OCI-LY1 (cell line): Measurements from ENCODE around the gene LPCAT3.
"Not testable (repeated sequence)": the region's sequence is repeated elsewhere in the genome, so short reads cannot be mapped to it uniquely, and the experiment has no call there.

Experiments used
- H2AFZ ChIP-seq: fragments of 200-600 bp; sonication (generic), shearing (Covaris generic); 2 replicates; pipeline ENCODE4 v1.6.0; 2014; ENCODE audit warnings: antibody characterized with exemption, mild to moderate bottlenecking, low read length
- H3F3A ChIP-seq: fragments of 200-600 bp; sonication (generic), shearing (Covaris generic); 2 replicates; pipeline ENCODE4 v1.6.0; 2014; ENCODE audit warnings: mild to moderate bottlenecking, antibody characterized with exemption, low read length, moderate library complexity; ENCODE audit not compliant: insufficient read depth
- H3K27ac ChIP-seq: fragments of 200-600 bp; sonication (generic); 2 replicates; pipeline ENCODE4 v1.5.1; 2014; ENCODE audit warnings: low read length, mixed run types, mild to moderate bottlenecking, low read depth; ENCODE audit not compliant: poor library complexity, severe bottlenecking
- H3K27me3 ChIP-seq: fragments of 200-600 bp; sonication (generic); 2 replicates; pipeline ENCODE4 v1.6.0; 2014; ENCODE audit warnings: antibody characterized with exemption, mild to moderate bottlenecking, low read length, moderate library complexity; ENCODE audit not compliant: insufficient read depth
- H3K36me3 ChIP-seq: fragments of 200-600 bp; sonication (generic); 2 replicates; pipeline ENCODE4 v1.6.1; 2014; ENCODE audit warnings: mild to moderate bottlenecking, antibody characterized with exemption, low read length, moderate library complexity, mixed read lengths; ENCODE audit not compliant: insufficient read depth
- H3K4me1 ChIP-seq: fragments of 200-600 bp; sonication (generic); 2 replicates; pipeline ENCODE4 v1.5.1; 2014; ENCODE audit warnings: mild to moderate bottlenecking, low read length, moderate library complexity; ENCODE audit not compliant: insufficient read depth, severe bottlenecking
- H3K4me2 ChIP-seq: fragments of 200-600 bp; sonication (generic), shearing (Covaris generic); 2 replicates; pipeline ENCODE4 v1.6.1; 2014; ENCODE audit warnings: low read length
- H3K4me3 ChIP-seq: fragments of 200-600 bp; sonication (generic); 2 replicates; pipeline ENCODE4 v1.5.1; 2014; ENCODE audit warnings: low read length, low read depth, mild to moderate bottlenecking, mixed read lengths; ENCODE audit not compliant: poor library complexity, severe bottlenecking
- H3K79me2 ChIP-seq: fragments of 200-600 bp; shearing (Covaris generic); 2 replicates; pipeline ENCODE4 v1.6.1; 2016; ENCODE audit warnings: mixed run types, low read length, mixed read lengths; ENCODE audit not compliant: insufficient read depth
- H3K9ac ChIP-seq: fragments of 200-600 bp; sonication (generic), shearing (Covaris generic); 2 replicates; pipeline ENCODE4 v1.6.1; 2014; ENCODE audit warnings: mild to moderate bottlenecking, low read length, mixed read lengths
- H3K9me2 ChIP-seq: fragments of 200-600 bp; sonication (generic), shearing (Covaris generic); 2 replicates; pipeline ENCODE4 v1.6.1; 2014; ENCODE audit warnings: low read depth, mild to moderate bottlenecking, low read length, mixed read lengths
- H3K9me3 ChIP-seq: fragments of 200-600 bp; shearing (Covaris generic); 2 replicates; pipeline ENCODE4 v1.6.1; 2014; ENCODE audit warnings: low read length, mixed read lengths
- H4K20me1 ChIP-seq: fragments of 200-600 bp; sonication (generic), shearing (Covaris generic); 2 replicates; pipeline ENCODE4 v1.6.0; 2016; ENCODE audit warnings: mild to moderate bottlenecking, low read length; ENCODE audit not compliant: insufficient read depth
- CTCF ChIP-seq: fragments of 200-600 bp; sonication (generic), shearing (Covaris generic); IDR thresholded peaks from 2 replicates; pipeline ENCODE4 v1.5.1; 2017; ENCODE audit warnings: mild to moderate bottlenecking, antibody characterized with exemption, low read length, moderate library complexity, mixed read lengths
- EZH2 ChIP-seq: fragments of 200-600 bp; sonication (generic), shearing (Covaris generic); IDR thresholded peaks from 2 replicates; pipeline ENCODE4 v1.8.0; 2017; ENCODE audit warnings: borderline replicate concordance, mixed run types, mild to moderate bottlenecking, antibody characterized with exemption, low read length, moderate library complexity, mixed read lengths

The LPCAT3 gene

DNA sequence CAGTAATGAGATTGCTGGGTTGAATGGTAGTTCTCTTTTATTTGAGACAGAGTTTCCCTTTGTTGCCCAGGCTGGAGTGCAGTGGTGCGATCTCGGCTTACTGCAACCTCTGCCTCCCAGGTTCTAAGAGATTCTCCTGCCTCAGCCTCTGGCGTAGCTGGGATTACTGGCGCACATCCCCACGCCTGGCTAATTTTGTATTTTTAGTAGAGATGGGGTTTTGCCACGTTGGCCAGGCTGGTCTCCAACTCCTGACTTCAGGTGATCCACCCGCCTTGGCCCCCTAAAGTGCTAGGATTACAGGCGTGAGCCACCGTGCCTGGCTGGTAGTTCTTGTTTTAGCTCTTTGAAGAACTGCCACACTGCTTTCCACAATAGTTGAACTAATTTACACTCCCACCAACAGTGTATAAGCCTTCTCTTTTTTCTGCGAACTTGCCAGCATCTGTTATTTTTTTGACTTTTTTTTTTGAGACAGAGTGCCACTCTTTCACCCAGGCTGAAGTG lies 31.2 kb upstream of the LPCAT3 start:
- H3K4me3 ChIP-seq, H3K9ac ChIP-seq, H3K27ac ChIP-seq, H3K36me3 ChIP-seq, H3K9me3 ChIP-seq, H2AFZ ChIP-seq, H3K27me3 ChIP-seq, H3K79me2 ChIP-seq, H3K4me2 ChIP-seq, H3K4me1 ChIP-seq, H3K9me2 ChIP-seq, H3F3A ChIP-seq, H4K20me1 ChIP-seq: not testable (repeated sequence)

GRCh38 chr12:7047306-7047705 lies 29.0 kb upstream of the LPCAT3 start:
- H2AFZ ChIP-seq, result no peak overlapping the region
- H3K4me1 ChIP-seq, result no peaks in the 10 kb centered on the region
- no peaks in the 10 kb centered on the region for H3K79me2 ChIP-seq
- H3K27ac ChIP-seq, result no peak overlapping the region
- H3K4me2 ChIP-seq, result no peak overlapping the region
- H3K9me2 ChIP-seq, result no peaks in the 10 kb centered on the region
- H3F3A ChIP-seq, result no peaks in the 10 kb centered on the region
- H3K36me3 ChIP-seq, result no peaks in the 10 kb centered on the region
- no peaks in the 10 kb centered on the region; the same call in 1 of the 2 replicates for H3K27me3 ChIP-seq
- H3K4me3 ChIP-seq, result no peak overlapping the region
- TF ChIP-seq EZH2, result no peak
- no peak for TF ChIP-seq CTCF
- no peaks in the 10 kb centered on the region for H4K20me1 ChIP-seq
- no peaks in the 10 kb centered on the region for H3K9me3 ChIP-seq
- H3K9ac ChIP-seq, result no peak overlapping the region

GRCh38 chr12:7046383-7047105 lies 28.3 kb upstream of the LPCAT3 start:
- H3K9ac ChIP-seq, result no peak overlapping the region
- H3K9me3 ChIP-seq, result no peaks in the 10 kb centered on the region
- H3K27me3 ChIP-seq, result no peaks in the 10 kb centered on the region; the same call in 1 of the 2 replicates
- no peak overlapping the region for H2AFZ ChIP-seq
- no peak overlapping the region for H3K4me3 ChIP-seq
- H3F3A ChIP-seq, result no peaks in the 10 kb centered on the region
- no peak overlapping the region for H3K4me2 ChIP-seq
- H4K20me1 ChIP-seq, result no peaks in the 10 kb centered on the region
- H3K9me2 ChIP-seq, result no peaks in the 10 kb centered on the region
- TF ChIP-seq CTCF (no peak), EZH2 (no peak)
- H3K27ac ChIP-seq, result no peak overlapping the region
- H3K4me1 ChIP-seq, result no peaks in the 10 kb centered on the region
- H3K79me2 ChIP-seq, result no peaks in the 10 kb centered on the region
- H3K36me3 ChIP-seq, result no peaks in the 10 kb centered on the region

DNA sequence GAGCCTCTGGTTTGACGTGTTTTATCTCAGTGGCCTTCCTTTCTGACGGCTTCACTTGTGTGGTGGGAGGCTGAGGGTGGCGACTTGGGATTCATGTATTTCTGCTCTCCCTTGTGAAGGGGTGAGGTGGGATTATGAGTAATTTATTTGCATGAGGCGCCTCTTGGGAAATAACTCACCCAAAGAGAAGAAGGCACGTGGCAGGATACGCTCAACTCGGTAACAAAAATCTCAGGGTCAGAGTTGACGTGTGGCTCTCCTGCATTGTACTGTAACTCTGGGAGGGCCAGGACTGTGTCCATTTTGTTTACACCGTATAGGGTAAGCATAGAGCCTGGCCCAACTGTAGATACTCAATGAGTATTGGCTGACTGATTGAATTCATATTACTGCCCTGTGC lies 27.6 kb upstream of the LPCAT3 start:
- no peaks in the 10 kb centered on the region for H3K79me2 ChIP-seq
- TF ChIP-seq CTCF, result no peak
- no peak for TF ChIP-seq EZH2
- no peaks in the 10 kb centered on the region for H3K9me2 ChIP-seq
- H3K36me3 ChIP-seq, result no peaks in the 10 kb centered on the region
- H3K27me3 ChIP-seq, result no peaks in the 10 kb centered on the region; the same call in 1 of the 2 replicates
- no peaks in the 10 kb centered on the region for H4K20me1 ChIP-seq
- H3F3A ChIP-seq, result no peaks in the 10 kb centered on the region
- no peak overlapping the region for H3K4me2 ChIP-seq
- H3K9ac ChIP-seq, result no peak overlapping the region
- no peak overlapping the region for H3K27ac ChIP-seq
- H2AFZ ChIP-seq, result no peak overlapping the region
- no peak overlapping the region for H3K4me3 ChIP-seq
- no peaks in the 10 kb centered on the region for H3K4me1 ChIP-seq
- H3K9me3 ChIP-seq, result no peaks in the 10 kb centered on the region
